H7 (cell line): ENCODE data around the gene DHFR. TPM values are rescaled to one million over a fixed set of nuclear protein-coding genes. Genes with fewer than 3 reads are reported as not detected.

Source experiments
- DNase-seq: peaks from one replicate; pipeline ENCODE4 v3.0.0; 2012
- H3K27me3 ChIP-seq: 2 replicates; pipeline ENCODE4 v1.6.0; 2011; ENCODE audit warnings: mild to moderate bottlenecking, low read length; ENCODE audit not compliant: control insufficient read depth, insufficient read depth
- H3K36me3 ChIP-seq: replicated peaks from 2 replicates; pipeline ENCODE4 v1.5.1; 2011; ENCODE audit warnings: low read length; ENCODE audit not compliant: control insufficient read depth, insufficient read depth
- H3K4me3 ChIP-seq: 2 replicates; pipeline ENCODE4 v1.5.1; 2011; ENCODE audit warnings: low read depth, mild to moderate bottlenecking, control low read depth, low read length, moderate library complexity; ENCODE audit not compliant: insufficient read depth
- total RNA-seq: library from RNA; depleted of rRNA; stranded (reverse); fragments of >200 nt; shearing (Covaris generic); gene quantifications from 2 replicates; pipeline ENCODE4 v1.2.3, GENCODE V29; 2014

The DHFR gene
- total RNA-seq, 1 experiment from 2014 or later: 67.6 TPM

GRCh38 chr5:80631278-80632259 lies 23.2 kb downstream of the DHFR start:
- Histone ChIP-seq H3K27me3 (no peaks in the 10 kb centered on the region), H3K4me3 (no peak overlapping the region), H3K36me3 (peaks cover 3% of the 10 kb centered on the region; the same call in 1 of the 2 replicates)
- no peak for DNase-seq

- DNase-seq: no peak
- Histone ChIP-seq H3K27me3 (no peaks in the 10 kb centered on the region), H3K36me3 (peaks cover 3% of the 10 kb centered on the region; the same call in 1 of the 2 replicates), H3K4me3 (no peak overlapping the region)
These were observed 25.5 kb downstream of the DHFR start for GRCh38 chr5:80629281-80629680.

DNA sequence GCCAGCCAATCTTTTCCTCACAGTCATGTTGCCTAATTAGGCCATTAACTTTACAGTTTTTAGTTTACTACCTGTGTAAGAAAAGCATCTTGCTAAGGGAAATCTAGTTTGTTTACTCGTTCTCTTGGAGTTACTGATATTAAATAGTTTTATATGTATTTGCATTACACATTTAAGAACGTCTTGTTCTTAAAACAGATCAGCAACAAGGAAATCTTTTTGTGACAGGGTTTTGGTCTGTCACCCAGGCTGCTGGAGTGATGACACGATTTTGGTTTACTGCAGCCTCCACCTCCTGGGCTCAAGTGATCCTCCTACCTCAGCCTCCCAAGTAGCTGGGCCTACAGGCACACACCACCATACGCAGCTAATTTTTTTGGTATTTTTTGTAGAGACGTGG lies 29.6 kb downstream of the DHFR start:
- H3K27me3 ChIP-seq: no peaks in the 10 kb centered on the region
- no peak for DNase-seq
- H3K36me3 ChIP-seq: 0 out of 2 replicates have a peak, but pooled peaks cover 1% of the 10 kb centered on the region
- H3K4me3 ChIP-seq: no peak overlapping the region

DNA sequence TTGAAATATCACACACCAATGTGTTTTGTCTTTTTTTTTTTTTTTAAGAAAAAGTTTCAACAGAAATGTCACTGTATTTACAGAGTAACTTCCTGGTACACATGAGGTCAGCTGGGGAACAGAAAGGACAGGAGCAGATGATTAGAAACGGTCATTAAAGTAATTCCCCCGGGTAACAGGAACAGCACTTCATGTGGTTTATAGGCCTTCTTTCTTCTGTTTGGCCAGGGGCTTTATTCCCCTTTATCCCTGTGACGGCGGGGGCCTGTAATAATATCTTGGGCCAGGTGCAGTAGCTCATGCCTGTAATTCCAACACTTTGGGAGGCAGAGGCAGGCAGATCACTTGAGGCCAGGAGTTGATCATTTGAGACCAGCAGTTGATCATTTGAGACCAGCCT lies 30.8 kb downstream of the DHFR start:
- no peaks in the 10 kb centered on the region for H3K27me3 ChIP-seq
- H3K4me3 ChIP-seq: no peak overlapping the region
- DNase-seq: no peak
- H3K36me3 ChIP-seq: no peaks in the 10 kb centered on the region

GRCh38 chr5:80622756-80623155 lies 32.0 kb downstream of the DHFR start:
- Histone ChIP-seq H3K27me3 (no peaks in the 10 kb centered on the region), H3K4me3 (no peak overlapping the region), H3K36me3 (no peaks in the 10 kb centered on the region)
- no peak for DNase-seq

DNA sequence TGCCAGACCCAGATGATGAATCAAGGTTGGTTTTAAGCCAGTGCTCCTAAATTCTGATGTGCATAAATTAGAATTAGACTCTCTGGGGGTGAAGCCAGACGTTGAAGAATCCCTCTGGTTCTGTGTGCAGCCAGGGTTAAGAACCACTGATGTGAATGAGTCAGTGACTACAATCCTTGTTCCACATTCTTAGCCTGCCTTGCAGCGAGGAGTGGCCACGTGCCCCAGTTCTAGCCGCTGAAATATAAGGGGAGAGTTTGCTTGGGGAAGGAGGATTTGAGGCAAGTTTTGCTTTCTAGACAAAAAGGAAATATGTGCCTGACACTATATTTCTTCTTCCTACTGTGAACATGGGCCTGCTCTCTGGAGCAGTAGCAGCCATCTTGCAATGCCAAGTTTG lies 34.6 kb downstream of the DHFR start:
- no peaks in the 10 kb centered on the region for H3K36me3 ChIP-seq
- no peak overlapping the region for H3K4me3 ChIP-seq
- DNase-seq: no peak
- H3K27me3 ChIP-seq: no peaks in the 10 kb centered on the region

- Histone ChIP-seq H3K4me3 (no peak overlapping the region), H3K27me3 (no peaks in the 10 kb centered on the region), H3K36me3 (no peaks in the 10 kb centered on the region)
- no peak for DNase-seq
These were observed 35.7 kb downstream of the DHFR start for GRCh38 chr5:80619086-80619485.

DNA sequence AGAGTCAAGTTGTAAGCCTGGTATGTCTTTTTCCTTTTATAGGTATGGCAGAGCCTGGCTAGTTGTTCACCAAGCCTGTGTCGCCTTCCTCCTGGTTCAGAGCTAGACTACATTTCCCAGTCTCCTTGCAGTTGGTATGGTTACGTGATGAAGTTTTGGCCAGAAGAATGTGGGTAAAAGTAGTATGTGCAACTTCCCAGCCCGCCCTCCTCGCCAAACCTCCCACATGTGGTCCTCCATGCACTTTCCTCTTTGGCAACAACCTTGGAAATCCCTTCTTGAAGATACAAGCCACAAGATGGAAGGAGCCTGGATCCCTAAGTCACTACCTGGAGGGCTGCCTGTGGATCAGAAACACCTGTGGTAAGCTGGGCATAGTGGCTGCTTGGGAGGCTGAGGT lies 36.3 kb downstream of the DHFR start:
- no peaks in the 10 kb centered on the region for H3K36me3 ChIP-seq
- no peaks in the 10 kb centered on the region for H3K27me3 ChIP-seq
- no peak overlapping the region for H3K4me3 ChIP-seq
- no peak for DNase-seq

DNA sequence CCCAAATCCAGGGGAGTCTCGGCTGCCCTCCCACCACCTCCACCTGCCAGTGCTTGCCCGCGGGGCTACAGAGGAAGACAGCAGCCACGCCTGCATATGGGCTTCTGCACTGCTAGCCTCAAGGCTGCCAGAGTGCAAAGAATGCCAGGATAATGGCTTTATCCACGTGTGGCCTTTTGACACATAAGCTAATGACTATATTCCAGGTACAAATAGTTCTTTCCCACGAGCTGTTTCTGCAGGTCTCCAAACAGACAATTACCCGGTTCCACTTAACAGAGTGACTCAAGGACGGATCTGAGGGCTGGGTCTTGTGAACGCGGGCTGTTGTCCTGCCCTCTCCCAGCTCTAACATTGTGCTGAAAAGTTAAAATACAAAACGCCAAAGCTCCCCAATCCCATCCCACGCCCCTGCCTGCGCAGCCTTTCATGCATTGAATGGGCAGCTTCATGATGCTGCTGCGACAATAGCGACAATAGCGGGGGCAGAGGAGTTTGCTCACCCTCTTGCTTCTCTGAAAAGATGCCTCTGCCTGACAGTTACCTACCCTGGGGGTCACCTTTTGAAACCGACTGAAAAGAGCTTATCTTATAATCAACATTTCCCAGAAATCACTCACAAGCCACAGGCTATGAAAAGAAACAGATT lies 39.4 kb downstream of the DHFR start:
- Histone ChIP-seq H3K27me3 (no peaks in the 10 kb centered on the region), H3K4me3 (no peak overlapping the region), H3K36me3 (no peaks in the 10 kb centered on the region)
- no peak for DNase-seq

DNA sequence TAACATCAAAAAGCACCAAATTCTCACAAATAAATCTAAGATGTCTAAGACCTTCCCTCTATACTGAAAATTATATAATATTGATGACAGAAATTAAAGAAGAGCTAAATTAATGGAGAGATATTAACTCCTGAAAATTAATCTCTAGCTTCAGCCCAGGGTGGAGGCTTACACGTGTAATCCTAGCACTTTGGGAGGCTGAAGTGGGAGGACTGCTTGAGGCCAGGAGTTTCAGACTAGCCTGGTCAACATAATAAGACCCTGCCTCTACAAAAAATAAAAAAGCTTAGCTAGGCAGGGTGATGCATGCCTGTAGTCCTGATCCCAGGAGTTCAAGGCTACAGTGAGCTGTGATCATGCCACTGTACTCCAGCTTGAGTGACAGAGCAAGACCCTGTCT lies 45.1 kb downstream of the DHFR start:
- no peaks in the 10 kb centered on the region for H3K36me3 ChIP-seq

DNA sequence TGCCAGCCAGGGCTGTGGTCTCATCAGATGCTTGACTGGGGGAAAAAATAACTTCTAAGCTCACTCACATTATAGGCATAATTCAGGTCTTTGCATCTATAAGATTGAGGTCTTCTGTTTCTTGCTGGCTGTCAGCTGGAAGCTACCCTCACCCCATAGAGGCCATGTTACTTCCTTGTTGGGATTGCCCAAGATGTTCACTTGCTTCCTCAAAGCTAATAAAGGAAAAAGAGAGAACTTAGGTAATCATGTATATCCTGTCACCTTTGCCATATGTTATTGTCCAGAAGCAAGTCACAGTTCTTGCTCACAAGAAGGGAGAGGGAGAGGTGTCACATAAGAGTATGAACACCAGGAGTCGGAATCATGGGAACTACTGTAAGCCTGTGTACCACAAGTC lies 46.1 kb downstream of the DHFR start:
- H3K36me3 ChIP-seq: no peaks in the 10 kb centered on the region
- no peak overlapping the region for H3K4me3 ChIP-seq

More for the DNA sequence above, 45.1 kb downstream of the DHFR start:
- DNase-seq: no peak
- no peaks in the 10 kb centered on the region for H3K27me3 ChIP-seq
- H3K4me3 ChIP-seq: no peak overlapping the region

DNA sequence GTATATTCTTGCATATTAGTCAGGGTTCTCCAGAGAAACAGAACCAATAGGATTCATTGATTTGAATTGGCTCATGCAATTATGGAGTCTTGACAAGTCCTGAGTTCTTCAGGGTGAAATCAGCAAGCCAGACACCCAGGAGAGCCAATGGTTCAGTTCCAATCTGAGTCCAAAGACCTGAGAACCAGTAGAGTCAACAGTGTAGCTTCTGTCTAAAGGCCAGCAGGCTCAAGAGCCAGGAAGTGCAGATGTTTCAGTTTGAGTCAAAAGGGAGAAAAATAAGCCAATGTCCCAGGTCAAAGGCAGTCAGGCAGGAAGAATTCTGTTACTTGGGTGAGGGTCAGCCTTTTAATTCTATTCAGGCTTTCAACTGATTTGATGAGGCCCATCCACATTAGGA lies 47.0 kb downstream of the DHFR start:
- Histone ChIP-seq H3K27me3 (no peaks in the 10 kb centered on the region), H3K36me3 (no peaks in the 10 kb centered on the region), H3K4me3 (no peak overlapping the region)
- DNase-seq: no peak

More for the DNA sequence above, 46.1 kb downstream of the DHFR start:
- DNase-seq: no peak
- H3K27me3 ChIP-seq: no peaks in the 10 kb centered on the region

DNA sequence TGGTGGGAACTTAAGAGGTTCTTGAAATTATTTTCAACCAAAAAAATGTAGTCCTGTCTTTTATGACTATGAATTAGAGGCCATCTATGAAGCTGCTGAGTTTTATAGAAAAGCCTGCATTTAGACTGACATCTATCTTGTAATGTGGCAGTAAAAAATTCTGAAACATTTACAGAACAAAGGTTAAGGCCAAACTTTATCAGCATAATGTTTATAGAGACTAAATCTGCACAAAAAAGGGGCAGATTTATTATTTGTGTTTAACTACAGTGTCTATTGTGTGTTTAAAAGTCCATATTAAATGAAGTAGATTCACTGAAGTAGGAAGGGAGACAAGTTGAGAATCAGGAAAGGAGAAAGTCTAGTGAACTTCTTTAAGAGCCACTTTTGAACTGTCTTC lies 47.4 kb downstream of the DHFR start:
- Histone ChIP-seq H3K27me3 (no peaks in the 10 kb centered on the region), H3K36me3 (no peaks in the 10 kb centered on the region), H3K4me3 (no peak overlapping the region)
- no peak for DNase-seq

- H3K4me3 ChIP-seq: no peak overlapping the region
- DNase-seq: no peak
- no peaks in the 10 kb centered on the region for H3K27me3 ChIP-seq
- no peaks in the 10 kb centered on the region for H3K36me3 ChIP-seq
These were observed 53.7 kb downstream of the DHFR start for GRCh38 chr5:80600943-80601693.
